ENCODE results near the gene ABLIM3. TPM values are rescaled to one million over a fixed set of nuclear protein-coding genes. Genes with fewer than 3 reads are reported as not detected.

The ABLIM3 gene
- total RNA-seq, 1 donor from 2014 or later, result 3.9 TPM

- H3K4me1 ChIP-seq (ENCODE audit: insufficient read depth, low read length), result no peaks in the 10 kb centered on the region
- H3K9ac ChIP-seq (ENCODE audit: low read length), result no peak overlapping the region
- Mint-ChIP-seq H3K36me3 (ENCODE audit: low read depth, unreplicated experiment) (peaks cover 3% of the 10 kb centered on the region), H3K4me3 (ENCODE audit: unreplicated experiment) (no peak overlapping the region), H3K9me3 (ENCODE audit: unreplicated experiment) (peaks cover 1% of the 10 kb centered on the region), H3K27ac (ENCODE audit: unreplicated experiment) (no peak overlapping the region), H3K27me3 (ENCODE audit: low read depth, unreplicated experiment) (peaks cover 66% of the 10 kb centered on the region), H3K4me1 (ENCODE audit: low read depth, unreplicated experiment) (no peaks in the 10 kb centered on the region)
- no peaks in the 10 kb centered on the region for H3K79me2 ChIP-seq (ENCODE audit: insufficient read depth, low read length)
- no peaks in the 10 kb centered on the region for H4K20me1 ChIP-seq (ENCODE audit: insufficient read depth, low read length)
- peaks cover 6% of the 10 kb centered on the region for H3K36me3 ChIP-seq (ENCODE audit: insufficient read depth, low read length)
- TF ChIP-seq EZH2 (IDR thresholded peaks at IDR 0.05; ENCODE audit: insufficient read depth, low read length), result no peak
- TF ChIP-seq, protein P1, sequence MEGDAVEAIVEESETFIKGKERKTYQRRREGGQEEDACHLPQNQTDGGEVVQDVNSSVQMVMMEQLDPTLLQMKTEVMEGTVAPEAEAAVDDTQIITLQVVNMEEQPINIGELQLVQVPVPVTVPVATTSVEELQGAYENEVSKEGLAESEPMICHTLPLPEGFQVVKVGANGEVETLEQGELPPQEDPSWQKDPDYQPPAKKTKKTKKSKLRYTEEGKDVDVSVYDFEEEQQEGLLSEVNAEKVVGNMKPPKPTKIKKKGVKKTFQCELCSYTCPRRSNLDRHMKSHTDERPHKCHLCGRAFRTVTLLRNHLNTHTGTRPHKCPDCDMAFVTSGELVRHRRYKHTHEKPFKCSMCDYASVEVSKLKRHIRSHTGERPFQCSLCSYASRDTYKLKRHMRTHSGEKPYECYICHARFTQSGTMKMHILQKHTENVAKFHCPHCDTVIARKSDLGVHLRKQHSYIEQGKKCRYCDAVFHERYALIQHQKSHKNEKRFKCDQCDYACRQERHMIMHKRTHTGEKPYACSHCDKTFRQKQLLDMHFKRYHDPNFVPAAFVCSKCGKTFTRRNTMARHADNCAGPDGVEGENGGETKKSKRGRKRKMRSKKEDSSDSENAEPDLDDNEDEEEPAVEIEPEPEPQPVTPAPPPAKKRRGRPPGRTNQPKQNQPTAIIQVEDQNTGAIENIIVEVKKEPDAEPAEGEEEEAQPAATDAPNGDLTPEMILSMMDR (IDR thresholded peaks at IDR 0.05; ENCODE audit: insufficient read depth, low read depth, low read length), result peak; percentile 28
- no peaks in the 10 kb centered on the region for H3K9me3 ChIP-seq (ENCODE audit: insufficient read depth, low read depth, low read length)
- no peak overlapping the region for H3K4me3 ChIP-seq (ENCODE audit: insufficient read depth, low read depth, low read length)
- H3K27ac ChIP-seq (ENCODE audit: low read depth, low read length), result no peak overlapping the region
- H3K27me3 ChIP-seq (ENCODE audit: insufficient read depth, low read length), result no peaks in the 10 kb centered on the region
- DNase-seq (ENCODE audit: low read depth) (no peak), FAIRE-seq (no peak)
- H3K4me2 ChIP-seq (ENCODE audit: low read length), result no peak overlapping the region
- H2AFZ ChIP-seq (ENCODE audit: low read depth, low read length), result no peak overlapping the region
These were observed 96.4 kb downstream of the ABLIM3 start for GRCh38 chr5:149237662-149238061.

DNA sequence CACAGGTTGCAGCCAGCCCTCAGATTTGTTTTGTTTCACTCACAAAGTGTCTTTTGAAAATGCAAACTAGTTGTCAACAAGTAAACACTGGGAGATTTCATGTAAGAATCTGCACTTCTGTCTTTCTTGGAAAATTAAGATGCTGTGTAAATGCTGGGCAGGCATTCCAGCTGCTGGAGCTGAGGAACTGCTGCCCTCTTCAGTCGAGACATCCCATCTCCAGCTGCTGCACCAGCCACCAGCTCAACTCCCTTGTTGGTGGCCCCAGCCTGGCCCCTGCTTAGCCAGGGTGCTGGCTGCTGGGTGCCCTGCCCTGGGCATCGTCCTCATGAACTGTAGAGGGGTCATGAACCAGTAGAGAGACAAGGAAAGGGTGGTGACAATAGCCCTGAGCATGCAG, 97.2 kb downstream of the ABLIM3 start:
- no peaks in the 10 kb centered on the region for H3K4me1 Mint-ChIP-seq (ENCODE audit: low read depth, unreplicated experiment)
- H3K4me1 ChIP-seq (ENCODE audit: insufficient read depth, low read length), result no peaks in the 10 kb centered on the region
- H3K36me3 Mint-ChIP-seq (ENCODE audit: low read depth, unreplicated experiment), result peaks cover 3% of the 10 kb centered on the region
- H3K27ac Mint-ChIP-seq (ENCODE audit: unreplicated experiment), result no peak overlapping the region
- no peak overlapping the region for H3K4me3 Mint-ChIP-seq (ENCODE audit: unreplicated experiment)
- FAIRE-seq, result no peak
- H3K27ac ChIP-seq (ENCODE audit: low read depth, low read length), result no peak overlapping the region
- no peak overlapping the region for H2AFZ ChIP-seq (ENCODE audit: low read depth, low read length)
- no peaks in the 10 kb centered on the region for H3K27me3 ChIP-seq (ENCODE audit: insufficient read depth, low read length)
- no peak overlapping the region for H3K9ac ChIP-seq (ENCODE audit: low read length)
- no peaks in the 10 kb centered on the region for H3K9me3 ChIP-seq (ENCODE audit: insufficient read depth, low read depth, low read length)
- peaks cover 4% of the 10 kb centered on the region for H3K36me3 ChIP-seq (ENCODE audit: insufficient read depth, low read length)
- H3K27me3 Mint-ChIP-seq (ENCODE audit: low read depth, unreplicated experiment), result peaks cover 70% of the 10 kb centered on the region
- no peaks in the 10 kb centered on the region for H3K79me2 ChIP-seq (ENCODE audit: insufficient read depth, low read length)
- H3K4me3 ChIP-seq (ENCODE audit: insufficient read depth, low read depth, low read length), result no peak overlapping the region
- no peaks in the 10 kb centered on the region for H4K20me1 ChIP-seq (ENCODE audit: insufficient read depth, low read length)
- DNase-seq (ENCODE audit: low read depth), result no peak
- no peak overlapping the region for H3K4me2 ChIP-seq (ENCODE audit: low read length)
- peaks cover 1% of the 10 kb centered on the region for H3K9me3 Mint-ChIP-seq (ENCODE audit: unreplicated experiment)
- TF ChIP-seq, protein P1 (IDR thresholded peaks at IDR 0.05; ENCODE audit: insufficient read depth, low read depth, low read length), result no peak
- TF ChIP-seq EZH2 (IDR thresholded peaks at IDR 0.05; ENCODE audit: insufficient read depth, low read length), result no peak

- TF ChIP-seq, protein P1 (IDR thresholded peaks at IDR 0.05; ENCODE audit: insufficient read depth, low read depth, low read length), result no peak
- no peak for TF ChIP-seq EZH2 (IDR thresholded peaks at IDR 0.05; ENCODE audit: insufficient read depth, low read length)
- H3K27me3 Mint-ChIP-seq (ENCODE audit: low read depth, unreplicated experiment), result peaks cover 71% of the 10 kb centered on the region
- H3K9me3 ChIP-seq (ENCODE audit: insufficient read depth, low read depth, low read length), result no peaks in the 10 kb centered on the region
- H3K4me3 ChIP-seq (ENCODE audit: insufficient read depth, low read depth, low read length), result no peak overlapping the region
- no peak for DNase-seq (ENCODE audit: low read depth)
- no peaks in the 10 kb centered on the region for H3K36me3 ChIP-seq (ENCODE audit: insufficient read depth, low read length)
- H3K79me2 ChIP-seq (ENCODE audit: insufficient read depth, low read length), result no peaks in the 10 kb centered on the region
- no peaks in the 10 kb centered on the region for H3K27me3 ChIP-seq (ENCODE audit: insufficient read depth, low read length)
- H3K4me3 Mint-ChIP-seq (ENCODE audit: unreplicated experiment), result no peak overlapping the region
- H2AFZ ChIP-seq (ENCODE audit: low read depth, low read length), result no peak overlapping the region
- H3K4me1 ChIP-seq (ENCODE audit: insufficient read depth, low read length), result no peaks in the 10 kb centered on the region
- FAIRE-seq, result no peak
- no peak overlapping the region for H3K4me2 ChIP-seq (ENCODE audit: low read length)
- H3K9ac ChIP-seq (ENCODE audit: low read length), result no peak overlapping the region
- H3K36me3 Mint-ChIP-seq (ENCODE audit: low read depth, unreplicated experiment), result peaks cover 3% of the 10 kb centered on the region
- H4K20me1 ChIP-seq (ENCODE audit: insufficient read depth, low read length), result no peaks in the 10 kb centered on the region
- no peak overlapping the region for H3K27ac ChIP-seq (ENCODE audit: low read depth, low read length)
- H3K4me1 Mint-ChIP-seq (ENCODE audit: low read depth, unreplicated experiment), result no peaks in the 10 kb centered on the region
- H3K9me3 Mint-ChIP-seq (ENCODE audit: unreplicated experiment), result peaks cover 1% of the 10 kb centered on the region
- H3K27ac Mint-ChIP-seq (ENCODE audit: unreplicated experiment), result no peak overlapping the region
These were observed 98.6 kb downstream of the ABLIM3 start for GRCh38 chr5:149239917-149240316.
